ENCODE results near the gene KRTAP8-1.

GRCh38 chr21:30813174-30813573, at the start of gene KRTAP8-1:
- TF ChIP-seq POLR2A (IDR thresholded peaks at IDR 0.05) (no peak), CTCF (IDR thresholded peaks at IDR 0.05) (no peak)
